HK-2 (cell line): Measurements from ENCODE around the gene TMSB10.
"Not testable (repeated sequence)": the region's sequence is repeated elsewhere in the genome, so short reads cannot be mapped to it uniquely, and the experiment has no call there.

Experiments
- DNase-seq: peaks from one replicate; pipeline ENCODE4 v3.0.0-alpha.2; 2018; ENCODE audit not compliant: unreplicated experiment

The TMSB10 gene

GRCh38 chr2:84939426-84940087 lies 34.1 kb downstream of the TMSB10 start:
- DNase-seq: no peak

GRCh38 chr2:84940088-84940470 lies 34.6 kb downstream of the TMSB10 start:
- no peak for DNase-seq

- DNase-seq: no peak
Measured at GRCh38 chr2:84940831-84941412, 35.5 kb downstream of the TMSB10 start.

GRCh38 chr2:84942166-84942565 lies 36.7 kb downstream of the TMSB10 start:
- no peak for DNase-seq

GRCh38 chr2:84942964-84943421 lies 37.5 kb downstream of the TMSB10 start:
- no peak for DNase-seq

- DNase-seq: no peak
Measured at GRCh38 chr2:84944295-84944909, 38.9 kb downstream of the TMSB10 start.

- not testable (repeated sequence) for DNase-seq
Measured at GRCh38 chr2:84945838-84946203, 40.4 kb downstream of the TMSB10 start.

- DNase-seq: peak; percentile 91
Measured at GRCh38 chr2:84946204-84947009, 41.0 kb downstream of the TMSB10 start.

- DNase-seq: no peak
Measured at GRCh38 chr2:84947010-84947593, 41.6 kb downstream of the TMSB10 start.

GRCh38 chr2:84953535-84953934 lies 48.1 kb downstream of the TMSB10 start:
- DNase-seq: no peak

GRCh38 chr2:84954329-84954728 lies 48.9 kb downstream of the TMSB10 start:
- DNase-seq: no peak
